ENCODE measurements around the gene FOXK1. TPM values are rescaled to one million over a fixed set of nuclear protein-coding genes. Genes with fewer than 3 reads are reported as not detected.

Gene FOXK1
- total and polyA plus RNA-seq, 8 donors: 3.9 to 20.6 (median 15.5) TPM

DNA sequence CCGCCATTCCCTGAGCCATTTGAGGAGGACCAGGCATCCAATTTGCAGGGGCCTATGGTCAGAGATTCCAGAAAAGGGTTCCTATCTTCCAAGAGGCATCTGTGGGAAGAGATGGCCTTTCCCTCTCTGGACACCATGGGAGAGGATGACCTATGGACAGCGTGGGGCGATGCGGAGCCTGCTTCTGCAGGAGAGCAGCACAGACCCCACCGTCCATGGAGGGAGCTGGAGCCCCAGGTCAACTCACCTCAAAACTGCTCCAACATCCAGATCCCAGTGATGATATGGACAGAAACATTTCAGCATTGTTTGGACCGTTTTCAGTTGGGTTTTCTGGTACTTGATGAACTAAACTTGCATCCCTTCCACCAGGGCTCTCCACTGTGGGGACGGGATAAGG lies 34.0 kb upstream of the FOXK1 start:
- no peaks in the 10 kb centered on the region for H3K9me3 ChIP-seq
- no peaks in the 10 kb centered on the region for H3K36me3 ChIP-seq
- TF ChIP-seq, protein P1, sequence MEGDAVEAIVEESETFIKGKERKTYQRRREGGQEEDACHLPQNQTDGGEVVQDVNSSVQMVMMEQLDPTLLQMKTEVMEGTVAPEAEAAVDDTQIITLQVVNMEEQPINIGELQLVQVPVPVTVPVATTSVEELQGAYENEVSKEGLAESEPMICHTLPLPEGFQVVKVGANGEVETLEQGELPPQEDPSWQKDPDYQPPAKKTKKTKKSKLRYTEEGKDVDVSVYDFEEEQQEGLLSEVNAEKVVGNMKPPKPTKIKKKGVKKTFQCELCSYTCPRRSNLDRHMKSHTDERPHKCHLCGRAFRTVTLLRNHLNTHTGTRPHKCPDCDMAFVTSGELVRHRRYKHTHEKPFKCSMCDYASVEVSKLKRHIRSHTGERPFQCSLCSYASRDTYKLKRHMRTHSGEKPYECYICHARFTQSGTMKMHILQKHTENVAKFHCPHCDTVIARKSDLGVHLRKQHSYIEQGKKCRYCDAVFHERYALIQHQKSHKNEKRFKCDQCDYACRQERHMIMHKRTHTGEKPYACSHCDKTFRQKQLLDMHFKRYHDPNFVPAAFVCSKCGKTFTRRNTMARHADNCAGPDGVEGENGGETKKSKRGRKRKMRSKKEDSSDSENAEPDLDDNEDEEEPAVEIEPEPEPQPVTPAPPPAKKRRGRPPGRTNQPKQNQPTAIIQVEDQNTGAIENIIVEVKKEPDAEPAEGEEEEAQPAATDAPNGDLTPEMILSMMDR (IDR thresholded peaks at IDR 0.05): no peak
- 84 to 90% methylated on average over 7 of the region's 7 CpGs for whole genome bisulfite sequencing, 2 donors
- no peak overlapping the region for H3K4me3 ChIP-seq
- DNase-seq (no peak), ATAC-seq (no peak), FAIRE-seq (no peak)
- intact Hi-C loops (cut with DNase I): no loop called here
- no peaks in the 10 kb centered on the region for H3K4me1 ChIP-seq
- H3K27me3 ChIP-seq: no peaks in the 10 kb centered on the region
- no peak overlapping the region for H3K27ac ChIP-seq

DNA sequence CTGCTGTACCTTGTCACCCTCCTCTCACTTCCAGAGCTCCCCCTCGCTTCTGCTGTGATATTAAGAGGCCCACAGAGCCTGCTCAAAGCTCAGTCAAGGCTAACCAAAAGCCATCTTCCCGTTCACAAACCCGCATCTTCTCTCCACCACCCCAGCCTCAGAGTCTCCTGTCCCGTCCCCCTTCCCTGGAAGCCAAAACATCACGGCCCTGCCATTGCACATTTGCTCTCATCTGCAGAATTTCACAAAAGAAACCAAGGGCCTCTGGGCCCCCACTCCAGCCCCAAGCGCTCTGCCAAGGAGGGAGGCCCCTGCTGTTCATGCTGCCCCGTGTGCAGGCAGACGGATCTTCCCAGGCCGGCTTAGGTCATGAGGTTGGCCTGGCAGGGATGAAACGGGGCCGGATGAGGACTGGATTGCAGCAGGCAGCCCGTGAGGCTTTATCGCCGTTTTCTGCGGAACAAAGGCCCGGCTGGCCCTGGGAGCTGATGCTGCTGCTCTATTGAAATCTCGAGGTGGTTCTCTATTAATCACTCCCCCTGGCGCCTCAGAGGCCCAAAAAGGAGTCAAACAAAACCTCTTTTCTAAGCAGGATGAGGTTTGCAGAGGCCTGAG lies 31.6 kb upstream of the FOXK1 start:
- Histone ChIP-seq H3K27me3 (no peaks in the 10 kb centered on the region), H3K27ac (peak overlapping the region; percentile 0 to 28 (median 25)), H3K36me3 (no peaks in the 10 kb centered on the region), H3K4me1 (no peaks in the 10 kb centered on the region), H3K4me3 (no peak overlapping the region), H3K9me3 (no peaks in the 10 kb centered on the region)
- intact Hi-C loops (cut with DNase I): no loop called here
- FAIRE-seq (no peak), ATAC-seq (peak; percentile 43 to 58 (median 57)), DNase-seq (no peak)
- 55 to 60% methylated on average over 18 of the region's 18 CpGs for WGBS, 2 donors
- TF ChIP-seq, protein P1 (IDR thresholded peaks at IDR 0.05): no peak

DNA sequence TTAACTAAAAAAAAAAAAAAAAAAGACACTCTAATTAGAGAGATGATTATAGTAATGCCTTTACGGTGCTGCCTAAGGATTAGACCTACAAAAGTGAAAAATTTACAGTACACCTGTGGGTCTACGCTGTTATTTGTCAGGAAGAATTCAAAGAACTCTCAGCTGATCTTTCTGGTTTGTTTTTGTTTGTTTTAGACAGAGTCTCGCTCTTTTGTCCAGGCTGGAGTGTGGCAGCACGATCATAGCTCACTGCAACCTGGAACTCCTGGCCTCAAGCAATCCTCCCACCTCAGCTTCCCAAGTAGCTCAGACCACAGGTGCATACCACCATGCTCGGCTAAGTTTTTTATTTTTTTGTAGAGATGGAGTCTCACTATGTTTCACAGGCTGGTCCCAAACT lies 28.3 kb upstream of the FOXK1 start:
- no peaks in the 10 kb centered on the region for H3K9me3 ChIP-seq
- H3K4me3 ChIP-seq: no peak overlapping the region
- H3K27me3 ChIP-seq: no peaks in the 10 kb centered on the region
- intact Hi-C loops (cut with DNase I): no loop called here
- no peaks in the 10 kb centered on the region for H3K36me3 ChIP-seq
- DNase-seq: no peak
- ATAC-seq: no peak
- H3K4me1 ChIP-seq: no peaks in the 10 kb centered on the region
- no peak overlapping the region for H3K27ac ChIP-seq
- no peak for FAIRE-seq
- WGBS, 2 donors: 82 to 92% methylated on average over 5 of the region's 5 CpGs
- TF ChIP-seq, protein P1 (IDR thresholded peaks at IDR 0.05): no peak

DNA sequence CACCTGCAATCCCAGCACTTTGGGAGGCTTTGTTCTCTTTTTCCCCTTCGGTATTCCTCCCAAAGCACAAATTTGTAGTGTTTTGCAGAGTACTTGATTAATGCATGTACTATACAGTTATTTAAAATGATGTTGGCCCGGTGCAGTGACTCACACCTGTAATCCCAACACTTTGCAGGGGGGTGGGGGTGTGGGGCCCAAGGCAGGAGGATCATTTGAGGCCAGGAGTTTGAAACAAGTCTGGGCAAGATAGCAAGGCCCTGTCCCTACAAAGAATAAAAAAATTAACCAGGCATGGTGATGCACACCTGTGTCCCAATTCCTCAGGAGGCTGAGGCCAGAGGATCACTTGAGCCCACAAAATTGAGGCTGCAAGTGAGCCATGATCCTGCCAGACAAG lies 26.8 kb upstream of the FOXK1 start:
- TF ChIP-seq, protein P1 (IDR thresholded peaks at IDR 0.05): no peak
- 86 to 97% methylated on average over 2 of the region's 2 CpGs for WGBS, 2 donors
- intact Hi-C loops (cut with DNase I): no loop called here
- FAIRE-seq (no peak), DNase-seq (no peak), ATAC-seq (no peak)
- no peak overlapping the region for H3K27ac ChIP-seq
- no peak overlapping the region for H3K4me3 ChIP-seq
- no peaks in the 10 kb centered on the region for H3K36me3 ChIP-seq
- H3K27me3 ChIP-seq: no peaks in the 10 kb centered on the region
- H3K4me1 ChIP-seq: no peaks in the 10 kb centered on the region
- H3K9me3 ChIP-seq: no peaks in the 10 kb centered on the region

DNA sequence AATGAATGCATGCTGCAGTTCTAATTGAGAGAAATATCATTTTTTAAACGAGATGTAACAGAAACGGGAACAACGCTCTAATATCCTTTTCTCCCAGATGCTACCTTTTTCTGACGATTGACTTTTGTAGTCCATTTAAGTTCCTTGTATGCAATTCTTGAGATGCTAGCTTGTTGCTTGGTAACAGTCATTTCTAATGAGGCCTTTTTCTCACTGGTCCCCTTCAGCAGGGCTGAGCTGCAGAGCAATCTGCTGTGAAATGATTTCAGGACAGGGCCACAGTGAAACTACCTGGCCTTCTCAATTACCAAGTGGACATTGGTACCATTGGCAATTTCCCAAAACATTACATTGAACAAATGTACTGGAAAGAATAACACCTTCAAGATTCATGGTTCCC lies 26.2 kb upstream of the FOXK1 start:
- intact Hi-C loops (cut with DNase I): no loop called here
- Histone ChIP-seq H3K4me3 (no peak overlapping the region), H3K4me1 (no peaks in the 10 kb centered on the region), H3K9me3 (no peaks in the 10 kb centered on the region), H3K27me3 (no peaks in the 10 kb centered on the region), H3K36me3 (no peaks in the 10 kb centered on the region), H3K27ac (no peak overlapping the region)
- DNase-seq: no peak
- TF ChIP-seq, protein P1 (IDR thresholded peaks at IDR 0.05): no peak
- ATAC-seq: no peak
- no peak for FAIRE-seq
- 79 to 88% methylated on average over 4 of the region's 4 CpGs for WGBS, 2 donors
